Astrocyte of the cerebellum (primary cell): ENCODE results near the gene MIA2.

Experiments used
- DNase-seq: peaks from one replicate; pipeline ENCODE4 v3.0.0-alpha.2; 2011; ENCODE audit warnings: low read depth
- H3K4me3 ChIP-seq: 2 replicates; pipeline ENCODE4 v1.5.1; 2011; ENCODE audit warnings: mild to moderate bottlenecking, low read depth, low read length, moderate library complexity
- CTCF ChIP-seq: IDR thresholded peaks from 2 replicates; pipeline ENCODE4 v1.5.1; 2012; ENCODE audit warnings: low read length, low read depth, moderate library complexity, mild to moderate bottlenecking; ENCODE audit errors: missing control alignments
- in situ Hi-C: cut with HindIII; loops from 2 replicates; pipeline ENCODE4 v1.10.0; 2017; ENCODE audit warnings: low sequenced_read_pairs

Gene MIA2

GRCh38 chr14:39366460-39367386 is 133.0 kb downstream of the MIA2 start:
- no peak overlapping the region for H3K4me3 ChIP-seq
- in situ Hi-C loops = no loop called here
- DNase-seq = no peak
- no peak for TF ChIP-seq CTCF

- TF ChIP-seq CTCF = no peak
- in situ Hi-C loops = no loop called here
- no peak for DNase-seq
- H3K4me3 ChIP-seq = no peak overlapping the region
Observed at GRCh38 chr14:39367387-39367751, 133.7 kb downstream of the MIA2 start.

GRCh38 chr14:39368261-39368959 is 134.7 kb downstream of the MIA2 start:
- in situ Hi-C loops = no loop called here
- peak; percentile 60 for TF ChIP-seq CTCF
- no peak overlapping the region for H3K4me3 ChIP-seq
- DNase-seq = peak; percentile 86

DNA sequence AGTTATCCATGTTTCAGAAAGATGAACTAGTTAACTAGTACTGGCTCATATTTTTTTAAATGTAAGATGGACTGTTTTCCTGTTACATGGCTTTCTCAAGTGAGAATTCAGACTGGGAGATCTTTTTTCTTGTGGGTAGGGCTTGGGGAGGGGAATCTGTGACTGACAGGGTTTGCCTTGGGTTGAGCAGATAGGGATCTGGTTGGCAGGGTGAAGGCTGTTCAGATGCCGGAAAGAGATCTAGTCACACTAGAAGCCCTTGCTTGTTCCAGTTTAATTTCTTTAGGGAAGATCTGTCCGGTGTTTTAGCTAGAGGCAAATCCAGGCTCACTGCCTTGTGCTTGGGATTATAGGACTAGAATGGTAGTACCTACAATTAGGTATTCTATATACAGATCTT is 135.3 kb downstream of the MIA2 start:
- in situ Hi-C loops = no loop called here
- no peak overlapping the region for H3K4me3 ChIP-seq
- no peak for TF ChIP-seq CTCF
- no peak for DNase-seq

- no peak for DNase-seq
- in situ Hi-C loops = no loop called here
- TF ChIP-seq CTCF = no peak
- H3K4me3 ChIP-seq = no peak overlapping the region
Observed at GRCh38 chr14:39370415-39370814, 136.7 kb downstream of the MIA2 start.

DNA sequence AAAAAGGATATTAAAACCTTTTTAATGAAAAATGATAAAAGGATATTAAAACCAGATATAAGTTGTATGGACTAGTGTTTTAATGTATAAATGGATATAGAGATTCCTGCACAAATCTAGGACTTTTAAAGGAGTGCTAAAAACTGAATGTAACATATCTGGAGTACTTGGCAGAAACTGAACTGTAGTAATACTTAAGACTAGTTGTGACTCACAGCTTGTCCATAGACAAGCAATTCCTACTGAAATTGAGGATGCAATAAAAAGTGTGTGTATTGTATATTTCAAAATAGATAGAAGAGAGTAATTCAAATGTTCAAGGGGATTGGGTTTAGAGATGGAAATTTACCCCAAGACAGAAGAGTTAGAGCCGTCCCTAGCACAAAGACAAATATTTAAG is 138.9 kb downstream of the MIA2 start:
- H3K4me3 ChIP-seq = no peak overlapping the region
- DNase-seq = no peak
- TF ChIP-seq CTCF = no peak
- in situ Hi-C loops = no loop called here
